ENCODE data around the gene NUDT14. TPM values are rescaled to one million over a fixed set of nuclear protein-coding genes. Genes with fewer than 3 reads are reported as not detected.

NUDT14 gene
- total RNA-seq, 1 experiment from 2014 or later = 4.0 TPM

DNA sequence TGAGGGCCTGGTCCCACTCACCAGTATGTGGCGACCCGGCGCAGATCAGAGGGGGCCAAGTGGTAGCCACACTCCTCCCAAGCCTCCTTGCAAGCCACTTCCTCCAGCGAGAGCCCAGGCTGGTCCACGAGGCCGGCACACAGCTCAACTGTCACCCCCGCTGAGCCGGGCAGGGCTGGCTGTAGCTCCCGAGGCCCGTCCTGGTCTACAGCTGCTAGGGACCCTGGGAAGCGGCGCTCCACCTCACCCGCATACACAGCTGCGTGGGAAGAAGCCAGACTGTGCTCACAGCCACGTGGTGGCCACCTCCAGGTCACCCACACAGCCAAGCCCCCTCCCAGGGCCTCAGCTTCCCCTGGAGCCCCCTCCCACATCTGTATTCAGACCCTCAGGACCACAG lies 4.6 kb downstream of the NUDT14 start:
- DNase-seq (ENCODE audit: low read depth) = no peak

DNA sequence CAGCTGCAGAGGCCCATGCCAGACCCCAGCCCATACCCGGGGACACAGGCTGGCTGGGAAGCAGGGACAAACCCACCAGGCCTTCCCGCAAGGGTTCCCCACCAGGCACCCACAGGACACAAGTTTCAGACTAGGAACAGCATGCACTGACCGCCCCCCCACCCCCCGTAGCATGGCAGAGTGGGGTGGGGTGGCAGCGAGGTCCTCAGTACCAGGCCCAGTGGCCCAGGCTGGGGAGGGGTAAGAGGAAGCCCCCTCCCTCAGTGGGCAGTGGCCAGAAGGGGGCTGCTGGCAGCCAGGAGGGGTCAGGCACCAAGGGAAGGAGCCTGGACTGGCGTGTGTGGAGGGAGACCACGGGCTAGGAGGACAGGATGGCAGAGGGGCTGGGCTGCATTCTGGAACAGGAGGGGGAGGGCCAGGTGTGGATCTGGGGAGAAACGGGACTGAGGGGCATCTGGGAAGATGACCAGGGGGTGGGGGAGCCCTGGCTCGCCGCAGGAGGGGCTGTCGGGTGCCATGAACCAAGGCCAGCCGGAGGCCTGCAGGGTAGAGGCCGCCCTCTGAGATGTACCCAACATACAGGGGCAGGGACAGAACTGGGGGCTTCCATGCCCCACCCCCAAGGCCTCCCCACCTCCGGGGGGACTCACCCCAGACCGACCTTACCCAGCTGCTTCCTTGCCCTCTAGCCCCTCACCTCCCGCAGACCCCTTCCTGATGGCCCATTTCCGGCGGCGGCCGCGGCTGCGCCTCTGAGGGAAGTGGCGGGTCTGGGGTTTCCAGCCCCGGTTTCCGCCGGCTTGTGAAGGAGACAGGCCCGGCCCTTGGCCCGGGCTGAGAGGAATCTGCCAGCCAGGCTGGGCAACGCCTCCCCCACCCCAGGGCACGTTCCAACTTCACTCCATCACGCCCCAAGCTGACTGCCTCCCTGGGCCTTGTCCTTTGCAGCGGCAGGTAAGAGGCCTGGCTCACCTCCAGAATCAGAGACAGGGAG lies 6.9 kb downstream of the NUDT14 start:
- no peak for DNase-seq (ENCODE audit: low read depth)

DNA sequence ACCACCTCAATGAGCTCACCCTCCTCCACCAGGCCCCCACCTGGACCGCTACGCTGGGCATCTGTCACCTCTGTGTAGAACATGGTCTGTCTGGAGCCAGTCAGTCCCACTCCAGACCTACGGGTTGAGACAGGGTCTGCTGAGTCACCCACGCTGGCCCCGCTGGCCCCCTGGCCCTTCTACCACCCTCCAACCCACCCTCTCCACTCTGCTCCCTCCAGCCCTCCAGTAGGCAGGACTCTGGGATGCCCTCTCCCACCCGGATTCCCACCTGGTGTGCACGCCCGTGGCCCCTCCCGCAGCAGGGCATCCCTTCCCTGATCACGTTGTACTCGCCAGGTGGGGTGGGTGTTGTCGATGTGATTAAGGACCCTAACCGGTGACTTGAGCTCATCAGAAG lies 8.0 kb downstream of the NUDT14 start:
- no peak for DNase-seq (ENCODE audit: low read depth)

DNA sequence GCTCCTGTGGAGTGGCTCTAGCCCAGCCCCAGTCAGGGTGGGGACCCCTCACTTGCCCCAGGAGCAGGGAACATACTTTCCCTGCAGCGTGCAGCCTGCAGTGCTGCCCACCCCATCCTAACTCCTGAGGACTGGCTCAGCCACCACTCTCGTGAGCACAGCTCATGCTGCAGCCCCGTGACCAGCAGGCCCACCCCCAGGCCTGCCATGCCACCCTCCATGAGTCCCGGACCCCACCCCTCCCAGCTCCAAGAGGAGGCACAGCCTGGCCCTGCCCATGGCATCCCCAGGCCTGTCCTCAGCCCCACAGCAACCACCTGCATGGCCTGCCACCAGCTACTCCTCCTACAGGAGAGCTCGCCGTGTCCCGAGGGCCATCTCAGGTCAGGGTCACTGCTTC lies 8.6 kb downstream of the NUDT14 start:
- no peak for DNase-seq (ENCODE audit: low read depth)

DNA sequence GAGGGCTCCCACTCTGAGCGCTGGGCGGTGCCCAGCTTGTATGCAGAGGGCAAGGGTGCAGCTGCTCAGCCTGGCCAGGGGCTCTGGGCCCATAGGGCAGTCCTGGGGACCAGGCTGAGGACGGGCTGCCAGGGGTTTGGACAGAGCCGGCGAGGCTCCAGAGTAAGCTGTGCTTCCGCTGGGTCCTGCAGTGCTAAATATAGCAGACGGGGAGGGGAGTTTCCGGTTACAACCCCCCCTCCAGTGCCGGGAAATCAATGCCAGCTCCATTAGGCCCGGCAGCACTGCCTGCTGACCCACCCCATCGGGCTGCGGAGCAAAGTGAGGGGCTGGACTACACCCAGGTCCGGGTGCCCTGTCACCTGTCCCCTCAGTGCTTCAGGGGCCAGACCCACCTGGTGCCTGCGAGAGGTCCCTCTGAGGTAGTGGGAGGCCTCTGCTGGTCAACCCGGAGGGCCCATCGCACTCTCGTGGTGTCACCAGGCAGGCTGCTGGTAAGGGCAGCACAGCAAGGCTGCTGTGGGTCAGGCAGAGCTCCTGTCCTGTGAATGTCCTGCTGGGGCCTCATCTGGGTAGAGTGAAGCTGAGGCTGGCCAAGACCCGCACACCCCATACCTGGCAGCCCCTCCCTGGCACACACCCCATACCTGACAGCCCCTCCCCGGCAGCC lies 10.0 kb downstream of the NUDT14 start:
- DNase-seq (ENCODE audit: low read depth) = no peak

DNA sequence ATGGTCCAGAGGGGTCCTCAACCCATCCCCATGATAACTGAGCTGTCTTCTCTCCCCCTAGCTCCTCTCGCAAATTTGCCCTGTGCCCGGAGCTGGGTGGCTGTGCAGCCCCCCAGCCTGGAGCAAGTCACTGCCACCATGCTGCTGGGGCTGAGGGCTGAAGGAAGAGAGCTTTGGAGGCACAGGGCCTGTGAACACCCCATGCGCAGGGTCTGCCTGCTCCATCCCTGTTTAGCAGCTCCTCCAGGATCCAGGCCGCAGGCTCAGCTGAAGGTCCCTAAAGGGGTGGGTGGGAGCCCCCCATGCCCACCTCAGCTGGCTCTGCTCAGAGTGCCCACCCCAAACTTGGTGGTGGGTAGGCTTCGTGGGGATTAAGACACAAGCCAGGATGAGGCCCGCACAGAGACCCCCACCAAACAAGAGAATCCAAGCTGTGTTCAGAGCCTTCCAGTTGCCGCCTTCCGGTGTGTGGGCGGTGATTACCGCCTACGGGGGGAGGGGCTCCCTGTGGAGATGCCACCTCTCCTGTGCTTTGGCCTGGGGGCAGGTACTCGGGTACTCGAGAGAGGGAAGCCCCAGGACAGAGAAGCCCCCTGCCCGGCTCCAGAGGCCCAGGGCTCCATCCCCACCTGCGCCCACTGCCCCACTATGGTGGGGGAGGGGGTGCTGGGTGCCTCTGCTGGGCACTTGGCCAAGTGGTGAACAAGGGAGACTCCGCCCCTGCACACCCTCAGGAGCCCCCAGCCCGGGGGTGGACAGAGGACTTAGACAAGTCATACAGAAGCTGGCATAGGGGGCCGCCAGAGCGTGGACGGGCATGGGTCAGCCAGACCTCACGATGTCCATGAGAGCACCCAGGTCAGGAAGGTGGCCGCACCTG lies 11.1 kb downstream of the NUDT14 start:
- no peak for DNase-seq (ENCODE audit: low read depth)

DNA sequence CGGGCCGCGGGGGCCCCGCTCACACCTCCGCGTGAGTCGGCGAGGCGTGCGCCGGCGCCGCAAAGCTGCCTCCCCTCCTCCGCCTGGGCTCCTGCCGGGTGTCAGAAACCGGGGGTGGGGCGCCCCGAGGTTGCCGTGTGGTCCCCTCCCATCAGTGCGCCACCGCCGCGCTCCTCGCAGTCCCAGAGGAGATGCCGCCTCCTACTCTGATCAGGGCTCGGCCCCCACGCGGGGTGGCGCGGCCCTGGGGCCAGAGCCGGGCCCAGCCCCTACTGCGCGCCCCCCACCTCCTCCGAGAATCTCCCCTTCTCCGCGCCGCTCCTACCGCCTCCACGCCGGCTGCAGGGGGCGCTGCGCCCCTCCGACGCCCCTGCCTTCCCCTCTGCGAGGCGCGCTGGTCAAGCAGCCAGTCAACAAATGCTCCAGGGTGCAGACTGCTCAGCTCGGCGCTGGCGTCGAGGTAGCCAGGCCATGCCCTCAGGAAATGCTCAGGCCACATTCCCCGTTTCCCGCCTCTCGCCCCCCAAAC lies 12.1 kb downstream of the NUDT14 start:
- no peak for DNase-seq (ENCODE audit: low read depth)

DNA sequence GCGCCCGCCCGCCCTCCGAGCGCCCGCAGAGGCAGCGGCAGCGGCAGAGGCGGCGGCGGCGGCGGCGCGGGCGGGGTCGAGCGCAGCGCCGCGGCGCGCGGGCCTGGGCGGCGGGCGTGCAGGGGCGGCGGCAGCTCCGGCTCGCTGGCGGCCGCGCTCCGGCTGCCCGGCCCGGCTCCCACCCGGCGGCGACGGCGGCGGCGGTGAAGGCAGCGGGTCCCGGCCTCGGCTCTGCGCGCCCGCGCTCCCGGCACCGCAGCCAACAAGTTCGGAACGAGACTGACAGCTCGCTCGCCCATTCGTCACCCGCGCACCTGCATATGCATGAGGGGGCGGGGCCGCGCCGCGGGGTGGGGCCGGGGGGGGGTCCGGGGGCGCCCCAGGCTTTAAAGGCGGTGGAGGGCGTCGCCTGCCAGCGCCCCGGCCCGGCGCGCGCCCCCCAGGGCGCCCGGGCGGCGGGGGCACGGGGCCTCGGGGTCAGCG lies 12.6 kb downstream of the NUDT14 start, which contains the start of gene JAG2:
Gene JAG2, minus strand, starts transcription at position 281 of the 483 bp plus-strand sequence. CDS start 356 bp downstream, outside the sequence.
- no peak for DNase-seq (ENCODE audit: low read depth)

DNA sequence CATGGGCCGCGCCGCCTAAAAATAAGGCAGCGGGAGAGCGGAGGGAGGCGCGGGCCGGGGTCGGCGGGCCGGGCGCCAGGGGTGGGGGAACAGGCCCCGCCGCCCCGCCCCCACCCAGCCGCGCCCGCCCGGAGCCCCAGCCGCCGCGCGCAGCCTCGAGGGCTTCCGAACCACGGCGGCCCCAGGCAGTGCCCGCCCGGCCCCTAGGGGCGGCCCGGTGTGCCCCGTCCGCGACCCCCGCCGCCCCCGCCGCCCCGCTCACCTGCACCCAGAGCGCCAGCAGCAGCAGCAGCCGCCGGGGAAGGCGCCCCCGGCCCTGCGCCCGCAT lies 13.1 kb downstream of the NUDT14 start:
- no peak for DNase-seq (ENCODE audit: low read depth)

DNA sequence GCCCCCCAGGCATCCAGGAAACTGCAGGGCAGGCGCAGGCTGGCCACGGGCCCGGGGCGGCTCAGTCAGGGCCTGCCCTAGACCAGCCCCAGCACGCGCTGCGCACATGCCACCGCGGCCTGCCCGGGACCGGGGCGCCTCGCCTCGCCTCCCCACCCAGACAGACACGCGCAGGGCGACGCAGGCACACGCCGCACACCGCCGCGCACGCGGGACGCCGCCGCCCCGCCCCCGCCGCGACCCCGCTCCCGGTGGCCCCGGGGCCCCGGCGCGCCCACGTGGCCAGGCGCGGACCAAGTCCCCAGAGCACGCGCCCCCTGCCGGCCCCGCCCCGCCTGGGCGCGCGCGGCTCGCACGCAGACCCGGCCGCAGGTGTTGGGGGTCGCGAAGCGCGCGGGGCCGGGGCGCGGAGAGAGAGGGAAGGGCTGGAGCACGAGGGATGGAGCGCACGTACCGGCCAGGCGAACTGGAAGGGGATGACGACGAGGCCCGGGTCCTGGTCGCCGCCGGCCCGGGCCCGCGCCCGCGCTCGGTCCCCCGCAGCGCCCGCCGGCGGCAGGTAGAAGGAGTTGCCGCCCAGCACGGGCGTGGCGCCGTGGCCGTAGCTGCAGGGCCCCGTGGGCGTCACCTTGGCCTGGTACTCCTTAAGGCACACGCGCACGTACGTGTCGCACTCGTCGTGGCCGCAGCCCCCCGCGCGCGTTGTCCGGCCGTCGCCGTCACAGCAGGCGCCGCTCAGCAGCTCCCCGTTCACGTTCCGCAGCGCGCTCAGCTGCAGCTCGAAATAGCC lies 13.6 kb downstream of the NUDT14 start:
- DNase-seq (ENCODE audit: low read depth) = no peak

DNA sequence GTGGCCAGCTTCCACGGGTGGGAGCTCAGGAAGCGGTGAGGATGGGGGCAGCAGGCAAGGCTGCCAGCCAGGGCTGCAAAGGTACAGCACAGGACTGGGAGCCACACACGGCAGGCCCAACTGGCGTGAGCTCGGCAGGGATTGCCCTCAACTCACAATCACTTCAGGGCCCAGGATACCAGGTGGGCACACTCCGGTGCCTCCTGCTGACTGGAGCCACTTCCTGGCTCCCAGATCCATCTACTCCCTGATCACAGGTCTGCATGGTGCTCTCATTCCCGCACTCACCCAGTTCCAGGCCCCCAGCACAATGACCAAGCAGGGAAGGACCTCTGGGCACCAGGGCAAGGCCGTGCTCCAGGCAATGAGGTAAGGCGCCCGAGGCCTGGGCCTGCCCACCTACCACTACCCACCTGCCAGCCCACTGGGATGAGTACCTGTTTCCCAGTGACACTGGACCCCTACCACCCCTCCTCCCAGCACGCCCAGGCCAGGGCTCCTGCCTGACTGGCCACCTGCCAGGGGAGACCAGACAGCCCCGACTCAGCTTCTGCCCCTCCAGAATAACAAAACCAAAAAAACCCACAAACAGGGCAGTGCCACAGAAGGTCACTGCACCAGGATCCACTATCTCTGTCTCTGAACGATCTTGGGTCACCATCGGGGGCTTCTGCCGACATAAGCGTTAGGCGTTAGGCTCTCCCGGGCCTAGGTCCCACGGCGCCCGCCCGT lies 14.4 kb downstream of the NUDT14 start:
- DNase-seq (ENCODE audit: low read depth) = no peak

DNA sequence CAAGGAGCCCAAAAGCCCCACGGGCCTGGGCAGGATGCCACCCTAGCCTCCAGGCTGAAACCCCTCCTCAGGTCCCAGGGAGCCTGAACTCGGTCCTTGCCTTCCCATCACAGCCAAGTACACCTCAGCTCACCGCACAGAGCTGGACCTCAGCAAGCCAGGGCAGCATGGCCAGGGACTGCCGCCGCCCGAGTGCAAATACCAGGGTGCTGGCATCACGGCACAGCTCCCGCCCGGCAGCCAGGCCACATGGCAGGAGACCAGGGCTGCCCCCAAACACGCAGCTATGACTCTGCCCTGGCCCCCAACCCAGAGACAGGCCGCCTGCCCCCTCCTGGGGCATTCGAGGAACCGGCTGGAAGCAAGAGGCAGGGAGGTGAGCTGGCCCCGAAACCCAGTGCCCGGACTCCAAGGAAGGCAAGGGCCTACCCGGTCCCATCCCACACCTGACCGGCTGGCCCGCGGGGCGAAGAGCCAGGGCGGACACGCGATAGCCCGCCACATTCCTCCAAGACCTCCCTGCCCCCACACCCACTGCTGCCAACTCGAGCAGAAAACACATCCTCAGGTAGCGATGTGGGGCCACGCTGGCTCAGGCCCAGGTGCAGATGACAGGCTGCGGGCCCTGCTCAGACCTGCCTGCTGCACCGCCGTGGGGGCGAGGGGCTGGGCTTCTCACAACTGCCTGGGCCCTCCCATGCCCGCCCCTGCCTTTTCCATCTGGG lies 15.2 kb downstream of the NUDT14 start:
- no peak for DNase-seq (ENCODE audit: low read depth)

DNA sequence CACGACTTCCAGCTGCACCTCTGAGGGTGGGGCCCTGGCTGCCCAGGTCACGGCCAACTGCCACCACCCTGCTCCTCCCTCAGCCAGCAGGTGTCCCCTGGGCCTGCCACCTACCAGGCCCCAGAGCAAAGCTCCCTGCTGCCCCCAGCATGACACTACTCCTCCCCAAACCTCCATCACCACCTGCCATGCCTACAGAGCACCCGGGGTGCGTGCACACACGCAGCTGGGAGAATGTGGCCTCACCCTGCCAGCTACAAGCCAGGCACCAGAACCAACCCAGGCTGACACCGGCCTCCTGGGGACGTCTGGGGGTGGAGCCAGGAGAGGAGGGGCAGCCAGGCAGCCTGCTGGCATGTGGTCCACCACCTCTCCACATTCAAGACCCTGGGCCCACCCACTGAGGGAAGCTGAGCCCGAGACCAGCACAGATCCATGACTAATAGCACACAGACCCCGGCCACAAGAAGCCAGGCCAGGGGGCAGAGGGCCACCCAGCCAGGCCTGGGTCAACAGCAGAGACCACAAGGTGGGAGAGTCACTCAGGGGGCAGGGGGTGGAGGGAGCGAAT lies 15.9 kb downstream of the NUDT14 start:
- no peak for DNase-seq (ENCODE audit: low read depth)

DNA sequence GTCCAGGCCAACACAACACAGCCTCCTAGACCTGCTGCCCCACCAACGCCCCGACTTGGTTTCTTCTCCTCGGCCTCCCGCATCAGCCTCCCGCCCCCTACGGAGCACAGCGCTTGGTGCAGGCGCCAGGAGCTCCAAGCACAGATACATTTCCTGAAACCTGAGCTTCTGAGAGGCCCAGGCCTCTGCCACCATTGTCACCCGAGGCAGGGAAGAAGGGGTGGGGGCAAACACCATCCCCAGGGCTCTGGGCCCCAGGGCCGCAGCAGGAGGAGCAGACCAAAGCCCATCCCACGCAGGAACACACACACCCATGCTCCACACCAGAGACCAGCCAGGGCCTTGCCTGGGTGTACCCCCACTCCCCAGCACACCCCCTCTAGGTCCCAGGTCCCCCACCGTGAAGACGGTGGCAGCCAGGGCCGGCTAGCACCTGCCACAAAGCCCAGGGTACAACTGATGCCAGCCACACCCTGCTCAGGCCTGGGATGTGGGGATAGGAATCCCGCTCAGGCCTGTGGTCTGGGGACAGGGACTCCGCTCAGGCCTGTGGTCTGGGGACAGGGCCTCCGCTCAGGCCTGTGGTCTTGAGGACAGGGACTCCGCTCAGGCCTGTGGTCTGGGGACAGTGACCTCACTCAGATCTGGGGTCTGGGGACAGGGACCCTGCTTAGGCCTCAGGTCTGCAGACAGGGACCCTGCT lies 17.9 kb downstream of the NUDT14 start:
- DNase-seq (ENCODE audit: low read depth) = no peak

DNA sequence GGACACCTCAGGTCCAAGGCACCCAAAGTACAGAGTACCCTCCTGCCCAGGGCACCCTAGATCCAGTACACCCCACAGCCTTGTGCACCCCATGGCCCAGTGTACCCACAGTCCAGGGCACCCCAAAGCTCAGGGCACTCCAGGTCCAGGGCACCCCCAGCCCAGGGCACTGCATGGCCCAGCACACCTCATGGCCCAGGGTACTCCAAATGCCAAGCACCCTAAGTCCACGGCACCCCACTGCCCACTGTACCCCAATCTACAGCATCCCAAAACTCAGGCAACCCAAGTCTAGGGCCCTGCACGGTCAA lies 18.5 kb downstream of the NUDT14 start:
- no peak for DNase-seq (ENCODE audit: low read depth)

DNA sequence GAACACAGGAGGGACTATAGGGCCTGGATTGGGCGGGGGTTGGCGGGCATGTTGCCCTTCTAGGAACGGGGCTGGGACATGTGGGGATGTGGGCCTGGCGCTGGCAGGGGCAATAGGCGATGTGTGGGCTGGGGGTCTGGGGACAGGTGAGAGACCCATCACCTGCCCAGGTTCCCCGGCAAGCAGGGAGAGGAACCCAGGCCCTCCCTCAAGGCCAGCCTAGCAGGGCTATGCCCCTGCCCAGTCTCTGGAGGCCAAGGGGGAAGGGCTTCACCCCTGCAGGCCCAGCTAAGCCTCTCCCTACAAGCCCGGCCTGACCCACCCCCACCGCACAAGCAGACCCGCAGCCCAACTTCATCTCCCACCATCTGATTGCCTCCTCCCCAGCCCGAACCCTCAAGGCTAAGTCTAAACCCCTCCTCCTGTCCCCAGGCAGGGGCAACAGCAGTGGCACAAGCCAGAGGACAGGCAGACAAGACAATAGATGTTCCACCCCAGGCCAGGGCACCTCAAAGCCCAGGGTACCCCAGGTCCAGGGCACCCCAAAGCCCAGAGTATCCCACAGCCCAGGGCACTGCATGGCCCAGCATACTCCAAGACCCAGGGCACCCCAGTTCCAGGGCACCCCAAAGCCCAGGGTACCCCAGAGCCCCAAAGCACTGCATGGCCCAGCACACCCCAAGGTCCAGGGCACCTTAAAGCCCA lies 19.0 kb downstream of the NUDT14 start:
- DNase-seq (ENCODE audit: low read depth) = no peak

DNA sequence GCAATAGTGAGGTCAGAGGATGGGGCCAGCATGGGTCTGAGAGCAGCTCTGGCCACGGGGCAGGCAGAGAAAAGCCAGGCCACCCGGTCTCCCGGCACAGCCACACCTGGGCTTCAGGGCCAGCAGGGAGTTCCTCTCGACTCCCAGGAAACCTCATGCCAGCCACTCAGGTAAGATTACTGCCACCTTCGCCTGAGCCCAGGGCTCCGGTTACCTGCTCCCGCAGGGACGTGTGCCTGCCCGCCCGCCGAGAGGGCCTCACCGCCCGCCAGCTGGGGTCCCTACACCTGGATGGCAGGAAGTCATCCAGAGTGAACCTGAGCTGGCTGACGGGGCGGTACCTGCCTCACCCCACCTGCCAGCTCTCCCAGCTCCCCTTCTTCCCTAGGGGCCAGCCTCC lies 19.8 kb downstream of the NUDT14 start:
- no peak for DNase-seq (ENCODE audit: low read depth)

DNA sequence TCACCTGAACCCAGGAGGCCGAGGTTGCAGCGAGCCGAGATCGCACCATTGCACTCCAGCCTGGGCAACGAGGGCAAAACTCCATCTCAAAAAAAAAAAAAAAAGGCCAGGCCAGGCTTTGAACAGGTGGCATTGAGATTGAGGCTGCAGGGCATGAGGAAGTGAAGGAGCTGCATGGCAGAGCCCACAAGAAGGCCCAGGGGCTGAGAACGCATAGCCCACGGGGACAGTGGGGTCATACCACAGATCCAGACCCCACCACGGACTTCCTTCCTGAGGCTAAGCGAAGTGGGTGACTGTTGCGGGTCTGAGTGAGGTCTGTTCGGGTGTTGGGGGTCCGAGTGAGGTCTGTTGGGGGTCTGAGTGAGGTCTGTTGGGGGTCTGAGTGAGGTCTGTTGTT lies 20.3 kb downstream of the NUDT14 start:
- no peak for DNase-seq (ENCODE audit: low read depth)
